ENCODE results near the gene HDDC3.

Gene HDDC3

GRCh38 chr15:90885432-90886290 is 46.7 kb downstream of the HDDC3 start:
- Histone ChIP-seq H3K9me3 (ENCODE audit: control insufficient read depth in 5 of 5, low read length in 5 of 5) (no peaks in the 10 kb centered on the region), H3K36me3 (ENCODE audit: control insufficient read depth in 5 of 5, insufficient read depth in 5 of 5, low read length in 5 of 5) (peaks cover 0 to 54% (median 47%) of the 10 kb centered on the region in 5 donors), H3K27me3 (ENCODE audit: control insufficient read depth in 5 of 5, insufficient read depth in 4 of 5, low read length in 5 of 5) (no peaks in the 10 kb centered on the region), H3K9ac (ENCODE audit: low read length in 5 of 5) (peak overlapping the region; percentile 18 to 94 (median 84)), H3K27ac (ENCODE audit: low read depth, low read length) (peak overlapping the region; percentile 89), H3K4me3 (ENCODE audit: low read depth in 1 of 5, low read length in 5 of 5) (peak overlapping the region; percentile 52 to 83 (median 74)), H3K4me1 (ENCODE audit: control insufficient read depth in 5 of 5, insufficient read depth in 5 of 5, low read length in 5 of 5) (peaks cover 5 to 44% (median 36%) of the 10 kb centered on the region in 5 donors)

GRCh38 chr15:90884719-90885431 is 47.5 kb downstream of the HDDC3 start:
- peak overlapping the region; percentile 75 to 94 (median 90) for H3K9ac ChIP-seq (ENCODE audit: low read length in 5 of 5)
- peak overlapping the region; percentile 52 to 83 (median 74) for H3K4me3 ChIP-seq (ENCODE audit: low read depth in 1 of 5, low read length in 5 of 5)
- H3K27ac ChIP-seq (ENCODE audit: low read depth, low read length): peak overlapping the region; percentile 89
- H3K27me3 ChIP-seq (ENCODE audit: control insufficient read depth in 5 of 5, insufficient read depth in 4 of 5, low read length in 5 of 5): no peaks in the 10 kb centered on the region
- H3K36me3 ChIP-seq (ENCODE audit: control insufficient read depth in 5 of 5, insufficient read depth in 5 of 5, low read length in 5 of 5): peaks cover 0 to 54% (median 47%) of the 10 kb centered on the region in 5 donors
- peaks cover 5 to 44% (median 36%) of the 10 kb centered on the region in 5 donors for H3K4me1 ChIP-seq (ENCODE audit: control insufficient read depth in 5 of 5, insufficient read depth in 5 of 5, low read length in 5 of 5)
- H3K9me3 ChIP-seq (ENCODE audit: control insufficient read depth in 5 of 5, low read length in 5 of 5): no peaks in the 10 kb centered on the region

DNA sequence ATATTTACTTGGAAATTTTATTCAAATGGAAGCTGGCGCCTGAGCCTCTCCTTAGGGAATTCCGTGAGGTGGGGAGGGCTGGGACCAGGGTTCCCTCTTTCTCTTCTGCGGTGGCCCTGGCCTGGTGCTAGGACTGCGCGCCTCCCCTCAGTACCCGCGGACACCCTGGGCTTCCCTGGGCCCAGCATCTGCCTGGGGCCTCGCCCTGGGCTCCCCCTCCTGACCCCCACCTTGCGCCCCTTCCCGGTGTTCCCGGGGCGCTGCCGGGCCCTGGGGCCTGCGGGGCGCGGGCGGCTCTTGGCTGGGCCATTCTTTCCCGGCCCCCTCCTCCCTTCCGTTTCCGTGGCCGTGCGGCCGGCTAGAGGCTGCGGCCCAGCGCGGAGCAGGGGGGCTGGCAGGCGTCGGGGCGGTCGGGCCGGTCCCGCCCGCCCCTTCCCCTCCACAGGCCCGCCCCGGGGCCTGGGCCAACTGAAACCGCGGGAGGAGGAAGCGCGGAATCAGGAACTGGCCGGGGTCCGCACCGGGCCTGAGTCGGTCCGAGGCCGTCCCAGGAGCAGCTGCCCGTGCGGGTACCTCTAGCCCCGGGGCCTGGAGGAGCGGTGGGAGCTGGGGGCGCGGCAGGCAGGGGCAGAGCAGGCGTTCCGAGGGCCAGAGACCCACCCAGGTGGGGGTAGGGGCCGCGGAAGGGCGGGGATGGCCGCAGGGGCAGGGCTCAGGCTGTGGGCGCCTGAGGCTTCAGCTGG is 48.2 kb downstream of the HDDC3 start, which contains the start of gene FES:
Gene FES, plus strand, starts transcription at position 529 of the 743 bp plus-strand sequence. CDS start 542 bp downstream, outside the sequence.
- H3K36me3 ChIP-seq (ENCODE audit: control insufficient read depth in 5 of 5, insufficient read depth in 5 of 5, low read length in 5 of 5): peaks cover 0 to 55% (median 47%) of the 10 kb centered on the region in 5 donors
- peak within 1 kb of the TSS; percentile 89 for H3K27ac ChIP-seq (ENCODE audit: low read depth, low read length)
- peaks cover 5 to 44% (median 36%) of the 10 kb centered on the region in 5 donors for H3K4me1 ChIP-seq (ENCODE audit: control insufficient read depth in 5 of 5, insufficient read depth in 5 of 5, low read length in 5 of 5)
- H3K4me3 ChIP-seq (ENCODE audit: low read depth in 1 of 5, low read length in 5 of 5): peak within 1 kb of the TSS; percentile 52 to 83 (median 74)
- peak within 1 kb of the TSS; percentile 75 to 94 (median 90) for H3K9ac ChIP-seq (ENCODE audit: low read length in 5 of 5)
- no peaks in the 10 kb centered on the region for H3K27me3 ChIP-seq (ENCODE audit: control insufficient read depth in 5 of 5, insufficient read depth in 4 of 5, low read length in 5 of 5)
- no peaks in the 10 kb centered on the region for H3K9me3 ChIP-seq (ENCODE audit: control insufficient read depth in 5 of 5, low read length in 5 of 5)

GRCh38 chr15:90883526-90883975 is 48.8 kb downstream of the HDDC3 start:
- Histone ChIP-seq H3K4me1 (ENCODE audit: control insufficient read depth in 5 of 5, insufficient read depth in 5 of 5, low read length in 5 of 5) (peaks cover 5 to 44% (median 36%) of the 10 kb centered on the region in 5 donors), H3K27ac (ENCODE audit: low read depth, low read length) (peak overlapping the region; percentile 89), H3K36me3 (ENCODE audit: control insufficient read depth in 5 of 5, insufficient read depth in 5 of 5, low read length in 5 of 5) (peaks cover 0 to 56% (median 52%) of the 10 kb centered on the region in 5 donors), H3K4me3 (ENCODE audit: low read depth in 1 of 5, low read length in 5 of 5) (peak overlapping the region; percentile 42 to 83 (median 74)), H3K9ac (ENCODE audit: low read length in 5 of 5) (peak overlapping the region; percentile 75 to 92 (median 90)), H3K27me3 (ENCODE audit: control insufficient read depth in 5 of 5, insufficient read depth in 4 of 5, low read length in 5 of 5) (no peaks in the 10 kb centered on the region), H3K9me3 (ENCODE audit: control insufficient read depth in 5 of 5, low read length in 5 of 5) (no peaks in the 10 kb centered on the region)

- Histone ChIP-seq H3K27ac (ENCODE audit: low read depth, low read length) (peak overlapping the region; percentile 89), H3K4me3 (ENCODE audit: low read depth in 1 of 5, low read length in 5 of 5) (peak overlapping the region in 2 of 5 donors; percentile 74 to 83), H3K36me3 (ENCODE audit: control insufficient read depth in 5 of 5, insufficient read depth in 5 of 5, low read length in 5 of 5) (peaks cover 0 to 61% (median 58%) of the 10 kb centered on the region in 5 donors), H3K9ac (ENCODE audit: low read length in 5 of 5) (peak overlapping the region; percentile 75 to 92 (median 90)), H3K9me3 (ENCODE audit: control insufficient read depth in 5 of 5, low read length in 5 of 5) (no peaks in the 10 kb centered on the region), H3K27me3 (ENCODE audit: control insufficient read depth in 5 of 5, insufficient read depth in 4 of 5, low read length in 5 of 5) (no peaks in the 10 kb centered on the region), H3K4me1 (ENCODE audit: control insufficient read depth in 5 of 5, insufficient read depth in 5 of 5, low read length in 5 of 5) (peaks cover 5 to 44% (median 36%) of the 10 kb centered on the region in 5 donors)
Measured at GRCh38 chr15:90882781-90883525, 49.4 kb downstream of the HDDC3 start.

- H3K27ac ChIP-seq (ENCODE audit: low read depth, low read length): peak overlapping the region; percentile 89
- H3K4me1 ChIP-seq (ENCODE audit: control insufficient read depth in 5 of 5, insufficient read depth in 5 of 5, low read length in 5 of 5): peaks cover 5 to 44% (median 36%) of the 10 kb centered on the region in 5 donors
Measured at GRCh38 chr15:90881978-90882721, 50.2 kb downstream of the HDDC3 start.

DNA sequence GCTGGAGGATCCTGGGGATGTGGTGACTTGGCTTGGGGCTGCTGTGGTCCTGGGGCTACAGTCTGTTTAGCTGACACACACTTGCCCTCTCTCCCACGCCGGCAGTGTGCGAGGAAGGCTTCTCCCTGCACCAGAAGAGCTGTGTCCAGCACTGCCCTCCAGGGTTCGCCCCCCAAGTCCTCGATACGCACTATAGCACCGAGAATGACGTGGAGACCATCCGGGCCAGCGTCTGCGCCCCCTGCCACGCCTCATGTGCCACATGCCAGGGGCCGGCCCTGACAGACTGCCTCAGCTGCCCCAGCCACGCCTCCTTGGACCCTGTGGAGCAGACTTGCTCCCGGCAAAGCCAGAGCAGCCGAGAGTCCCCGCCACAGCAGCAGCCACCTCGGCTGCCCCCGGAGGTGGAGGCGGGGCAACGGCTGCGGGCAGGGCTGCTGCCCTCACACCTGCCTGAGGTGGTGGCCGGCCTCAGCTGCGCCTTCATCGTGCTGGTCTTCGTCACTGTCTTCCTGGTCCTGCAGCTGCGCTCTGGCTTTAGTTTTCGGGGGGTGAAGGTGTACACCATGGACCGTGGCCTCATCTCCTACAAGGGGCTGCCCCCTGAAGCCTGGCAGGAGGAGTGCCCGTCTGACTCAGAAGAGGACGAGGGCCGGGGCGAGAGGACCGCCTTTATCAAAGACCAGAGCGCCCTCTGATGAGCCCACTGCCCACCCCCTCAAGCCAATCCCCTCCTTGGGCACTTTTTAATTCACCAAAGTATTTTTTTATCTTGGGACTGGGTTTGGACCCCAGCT is 51.0 kb downstream of the HDDC3 start:
- peaks cover 5 to 38% (median 34%) of the 10 kb centered on the region in 5 donors for H3K4me1 ChIP-seq (ENCODE audit: control insufficient read depth in 5 of 5, insufficient read depth in 5 of 5, low read length in 5 of 5)
- no peak overlapping the region for H3K9ac ChIP-seq (ENCODE audit: low read length in 5 of 5)
- peak overlapping the region; percentile 89 for H3K27ac ChIP-seq (ENCODE audit: low read depth, low read length)
- peaks cover 0 to 63% (median 61%) of the 10 kb centered on the region in 5 donors for H3K36me3 ChIP-seq (ENCODE audit: control insufficient read depth in 5 of 5, insufficient read depth in 5 of 5, low read length in 5 of 5)
- H3K4me3 ChIP-seq (ENCODE audit: low read depth in 1 of 5, low read length in 5 of 5): no peak overlapping the region
- no peaks in the 10 kb centered on the region for H3K9me3 ChIP-seq (ENCODE audit: control insufficient read depth in 5 of 5, low read length in 5 of 5)
- H3K27me3 ChIP-seq (ENCODE audit: control insufficient read depth in 5 of 5, insufficient read depth in 4 of 5, low read length in 5 of 5): no peaks in the 10 kb centered on the region

More at GRCh38 chr15:90881978-90882721, 50.2 kb downstream of the HDDC3 start:
- no peaks in the 10 kb centered on the region for H3K9me3 ChIP-seq (ENCODE audit: control insufficient read depth in 5 of 5, low read length in 5 of 5)
- no peaks in the 10 kb centered on the region for H3K27me3 ChIP-seq (ENCODE audit: control insufficient read depth in 5 of 5, insufficient read depth in 4 of 5, low read length in 5 of 5)
- no peak overlapping the region for H3K9ac ChIP-seq (ENCODE audit: low read length in 5 of 5)
- peaks cover 0 to 62% (median 58%) of the 10 kb centered on the region in 5 donors for H3K36me3 ChIP-seq (ENCODE audit: control insufficient read depth in 5 of 5, insufficient read depth in 5 of 5, low read length in 5 of 5)
- no peak overlapping the region for H3K4me3 ChIP-seq (ENCODE audit: low read depth in 1 of 5, low read length in 5 of 5)

Measured in subcutaneous abdominal adipose tissue (tissue), 5 donors.